ENCODE data around the gene TMED4.
A peak's percentile ranks its signal among the peaks of the same experiment; 100 is the strongest.

TMED4 gene

DNA sequence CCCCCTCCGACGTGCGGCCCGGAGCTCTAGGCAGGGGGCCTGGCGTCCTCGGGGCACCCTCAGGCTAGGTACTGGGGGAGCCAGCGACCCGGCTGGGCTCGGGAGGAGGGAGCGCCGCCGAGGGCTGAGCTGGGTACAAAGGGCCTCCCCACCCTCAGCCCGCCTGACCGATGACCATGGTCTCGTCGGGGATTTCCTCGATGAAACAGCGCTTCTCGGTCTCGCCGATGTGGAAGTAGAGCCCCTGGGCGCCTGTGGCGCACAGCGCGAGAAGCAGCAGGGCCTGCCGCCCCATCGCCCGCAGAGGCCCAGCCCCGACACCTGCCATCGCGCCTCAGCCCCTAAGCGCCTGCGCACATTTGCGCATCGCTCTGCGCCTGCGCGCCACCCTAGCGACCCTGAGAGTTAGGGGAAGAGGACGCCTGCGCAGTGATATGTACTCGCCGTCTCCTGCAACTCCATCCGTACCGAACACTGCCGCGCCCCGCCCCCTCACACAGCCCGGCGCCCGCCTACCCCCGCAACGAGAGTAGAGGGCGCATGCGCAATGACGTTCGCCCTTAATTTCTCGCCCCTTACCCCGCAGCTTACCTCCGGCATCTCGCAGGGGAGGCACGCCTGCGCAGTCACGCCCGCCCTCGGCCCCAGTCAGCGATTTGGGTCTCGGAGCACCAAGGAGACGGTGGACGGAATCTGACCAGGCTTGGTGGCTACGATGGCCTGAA, at the start of gene TMED4:
Gene TMED4 (minus strand): TSS at position 353 of the 725 bp plus-strand sequence. CDS start 25 bp downstream, at position 328.
- DNase-seq, result peak; percentile 98

- no peak for DNase-seq
Observed at GRCh38 chr7:44631458-44632115, 49.6 kb upstream of the TMED4 start.

DNA sequence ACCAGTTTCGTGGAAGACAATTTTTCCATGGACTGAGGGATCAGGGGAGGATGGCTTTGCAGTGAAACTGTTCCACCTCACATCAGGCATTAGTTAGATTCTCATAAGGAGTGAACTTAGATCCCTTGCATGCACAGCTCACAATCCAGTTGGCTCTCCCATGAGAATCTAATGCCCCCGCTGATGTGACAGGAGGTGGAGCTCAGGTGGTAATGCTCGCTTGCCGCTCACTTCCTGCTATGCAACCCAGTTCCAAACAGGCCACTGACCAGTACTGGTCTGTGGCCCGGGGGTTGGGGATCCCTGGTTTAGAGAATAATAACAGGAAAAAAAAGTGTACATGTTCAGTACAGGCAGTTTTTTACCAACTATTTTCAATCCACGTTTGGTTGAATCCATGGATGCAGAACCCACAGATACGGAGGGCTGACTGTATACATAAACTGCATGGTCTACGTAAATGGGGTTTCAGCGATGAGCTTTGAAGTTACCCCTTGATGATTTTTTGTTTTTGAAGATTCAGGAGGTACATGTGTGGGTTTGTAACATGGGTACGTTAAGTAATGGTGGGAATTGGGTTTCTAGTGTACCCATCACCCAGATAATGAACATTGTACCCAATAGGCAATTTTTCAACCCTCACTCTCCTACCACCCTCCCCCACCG, 48.9 kb upstream of the TMED4 start:
- no peak for DNase-seq

- no peak for DNase-seq
Observed at GRCh38 chr7:44629829-44630522, 47.9 kb upstream of the TMED4 start.

DNA sequence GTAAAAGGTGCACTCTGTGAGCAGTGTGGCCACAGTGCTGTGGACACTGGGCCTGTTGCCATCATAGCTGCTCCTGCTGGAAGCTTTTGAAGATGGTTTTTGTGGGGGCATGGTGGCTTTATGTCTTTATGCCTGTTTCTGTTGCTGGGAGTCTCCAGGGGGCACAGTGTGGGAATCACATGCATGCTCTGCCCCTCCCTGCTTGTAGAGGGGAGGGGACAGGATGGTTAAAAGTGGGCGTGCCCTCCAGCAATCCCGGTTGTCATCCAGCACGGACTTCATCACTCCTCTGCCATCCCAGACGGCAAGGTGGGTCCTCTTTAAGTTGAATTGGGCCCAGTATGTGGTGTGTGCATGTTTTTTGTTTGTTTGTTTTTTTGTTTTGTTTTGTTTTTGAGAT, 44.6 kb upstream of the TMED4 start:
- no peak for DNase-seq

DNA sequence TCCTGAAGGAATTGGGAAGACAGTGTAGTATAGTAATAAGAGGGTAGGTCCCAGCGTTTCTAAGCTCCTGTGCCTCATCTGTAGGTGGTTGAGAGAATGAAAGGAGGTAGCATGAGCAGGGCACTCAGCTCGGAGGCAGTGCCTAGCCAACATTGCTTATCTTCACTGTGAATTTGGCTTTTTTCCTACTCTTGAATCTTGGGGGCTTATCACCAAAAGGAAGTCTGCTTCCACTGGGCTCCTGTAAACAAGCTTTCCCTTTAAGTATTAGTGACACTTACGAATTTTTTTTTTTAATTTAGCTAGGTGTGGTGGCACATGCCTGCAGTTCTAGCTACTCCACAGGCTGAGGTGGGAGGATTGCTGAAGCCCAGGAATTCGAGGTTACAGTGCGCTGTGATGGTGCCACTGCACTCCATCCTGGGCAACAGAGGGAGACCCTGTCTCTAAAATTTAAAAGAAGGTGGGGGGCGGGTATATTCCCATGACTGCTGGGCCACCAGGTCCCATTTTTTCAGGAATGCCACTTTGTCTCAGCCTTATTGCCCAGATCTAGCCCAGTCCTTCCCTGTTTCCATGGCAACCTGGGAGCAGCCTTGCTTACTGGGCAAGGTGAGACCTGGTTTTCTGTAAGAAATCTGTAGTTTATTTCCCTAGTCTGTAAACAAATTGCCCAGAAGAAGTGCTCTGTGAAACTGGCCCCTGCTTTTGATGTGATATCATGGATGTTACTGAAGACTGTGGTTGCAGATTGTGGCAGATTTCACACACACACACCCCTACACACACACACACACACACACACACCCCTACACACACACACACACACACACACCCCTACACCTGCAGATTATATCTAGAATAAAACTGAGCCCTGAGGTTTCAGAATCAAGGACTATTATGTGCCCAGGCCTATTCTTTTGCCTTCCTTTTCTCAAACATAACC, 43.8 kb upstream of the TMED4 start:
- no peak for DNase-seq

DNA sequence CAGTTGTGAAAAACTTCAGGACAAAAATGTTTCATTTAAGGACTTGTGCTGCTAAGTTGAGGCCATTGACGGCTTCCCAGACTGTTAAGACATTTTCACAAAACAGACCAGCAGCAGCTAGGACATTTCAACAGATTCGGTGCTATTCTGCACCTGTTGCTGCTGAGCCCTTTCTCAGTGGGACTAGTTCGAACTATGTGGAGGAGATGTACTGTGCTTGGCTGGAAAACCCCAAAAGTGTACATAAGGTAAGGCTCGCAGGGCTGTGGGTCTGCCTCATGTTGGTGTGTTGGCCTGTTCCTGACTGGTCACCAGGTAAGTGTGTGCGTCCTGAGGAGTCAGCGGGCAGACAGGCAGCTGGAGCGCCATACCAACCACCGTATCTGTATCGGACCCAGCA, 42.3 kb upstream of the TMED4 start:
- DNase-seq, result no peak

- no peak for DNase-seq
Observed at GRCh38 chr7:44622342-44623151, 40.5 kb upstream of the TMED4 start.

GRCh38 chr7:44621750-44622103, 39.7 kb upstream of the TMED4 start:
- no peak for DNase-seq

GRCh38 chr7:44621034-44621749, 39.2 kb upstream of the TMED4 start:
- no peak for DNase-seq

- DNase-seq, result peak; percentile 54
Observed at GRCh38 chr7:44618753-44619152, 36.7 kb upstream of the TMED4 start.

DNA sequence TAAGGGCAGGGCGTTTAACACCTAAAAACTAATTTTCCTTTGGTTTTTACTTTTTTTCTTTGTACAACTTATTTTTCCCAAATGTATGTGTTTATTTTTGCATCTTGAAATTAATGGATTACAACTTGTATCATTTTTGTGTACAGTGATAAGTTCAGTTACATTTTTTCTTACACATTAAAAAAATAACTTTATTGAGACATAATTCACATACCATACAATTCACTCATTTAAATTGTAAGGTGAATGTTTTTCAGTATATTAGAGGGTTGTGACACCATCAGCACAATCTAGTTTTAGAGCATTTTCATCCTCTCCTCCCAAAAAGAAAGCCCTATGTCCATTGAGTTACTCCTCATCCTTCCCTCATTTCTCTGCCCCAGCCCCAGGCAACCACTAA, 36.0 kb upstream of the TMED4 start:
- DNase-seq, result no peak

DNA sequence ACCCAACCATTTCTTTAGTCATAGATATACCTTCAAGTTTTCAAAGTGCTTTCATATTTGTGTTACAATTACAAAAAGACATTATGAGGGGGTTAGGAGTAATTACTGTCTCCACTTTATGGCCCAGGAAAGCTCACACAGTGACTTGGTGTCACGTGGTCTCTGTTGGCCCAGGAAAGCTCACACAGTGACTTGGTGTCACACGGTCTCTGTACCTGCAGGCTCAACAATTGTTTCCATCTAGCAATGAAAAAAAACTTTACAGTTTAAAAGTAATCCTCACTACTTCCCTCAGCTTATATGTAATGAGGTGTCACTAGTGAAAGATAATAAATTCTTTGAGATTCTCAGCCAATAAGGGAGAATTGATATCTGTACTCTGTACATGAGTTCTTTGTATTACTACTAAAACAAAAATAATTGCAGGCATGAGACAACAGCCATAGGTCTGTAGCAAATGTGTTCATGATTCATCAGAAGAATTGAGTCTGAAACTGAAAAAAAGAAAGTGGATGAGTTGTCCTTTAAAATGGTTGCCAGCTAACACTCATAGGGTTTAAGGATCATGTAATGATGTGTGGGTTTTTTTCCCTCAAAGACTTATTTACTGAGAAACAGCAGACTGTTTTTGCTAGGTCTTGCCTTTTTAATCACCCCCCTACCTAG, 35.3 kb upstream of the TMED4 start:
- no peak for DNase-seq

- no peak for DNase-seq
Observed at GRCh38 chr7:44616545-44616944, 34.5 kb upstream of the TMED4 start.

- no peak for DNase-seq
Observed at GRCh38 chr7:44615793-44616192, 33.8 kb upstream of the TMED4 start.

DNA sequence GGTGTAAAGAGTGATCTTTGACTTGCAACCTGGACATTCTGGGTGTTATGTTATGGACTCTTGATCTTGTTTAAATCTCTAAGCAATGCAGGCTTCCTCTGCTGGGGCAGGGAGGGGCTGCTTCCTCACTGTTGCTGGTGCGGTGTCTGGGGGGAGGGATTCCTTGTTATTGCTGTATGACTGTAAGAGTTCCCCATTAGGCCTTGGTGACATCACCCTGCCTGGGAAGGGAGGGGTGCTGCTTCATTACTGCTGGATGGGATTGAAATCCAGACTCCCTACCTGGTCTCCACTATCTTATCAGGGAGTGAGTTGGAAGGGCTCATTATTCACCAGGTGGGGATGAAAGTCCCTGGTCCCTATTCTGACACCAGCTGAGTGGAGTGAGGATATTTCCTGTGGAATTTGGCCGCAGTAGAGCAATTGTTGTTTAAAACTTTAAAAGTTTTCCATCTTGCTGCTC, 33.1 kb upstream of the TMED4 start:
- DNase-seq, result no peak

GRCh38 chr7:44609829-44610228, 27.8 kb upstream of the TMED4 start:
- no peak for DNase-seq

- DNase-seq, result no peak
Observed at GRCh38 chr7:44608916-44609648, 27.1 kb upstream of the TMED4 start.

Data from NCI-H510A treated with DMSO at 0.1 percent for 48 hours (cell line).